Activated CD8-positive, alpha-beta T cell treated with anti-CD3 and anti-CD28 coated beads for 36 hours (primary cell): ENCODE measurements around the gene ANO1. TPM values are rescaled to one million over a fixed set of nuclear protein-coding genes. Genes with fewer than 3 reads are reported as not detected.
A peak's percentile ranks its signal among the peaks of the same experiment; 100 is the strongest.

Source experiments
- ATAC-seq: fragments of 200-7000 bp; cut with Tn5 transposase; one replicate; pipeline ENCODE4 v1.10.0; 2021; ENCODE audit warnings: mild to moderate bottlenecking, moderate library complexity
- CTCF ChIA-PET: fragments of 350-600 bp; sonication (Branson Sonifier 250); formaldehyde crosslinking; loops from one replicate; lab custom pipeline; 2021; ENCODE audit warnings: antibody characterized with exemption; lab: Charles Lee
- POLR2A ChIA-PET: fragments of 350-600 bp; sonication (Branson Sonifier 250); formaldehyde crosslinking; loops from one replicate; lab custom pipeline; 2021; ENCODE audit warnings: antibody characterized with exemption; lab: Charles Lee
- DNase-seq: peaks from one replicate; pipeline ENCODE4 v3.0.0-alpha.2; 2020
- H3K27ac Mint-ChIP-seq: one replicate; pipeline ENCODE4 v1.8.0; 2021; ENCODE audit warnings: mild to moderate bottlenecking, mixed read lengths
- H3K27me3 Mint-ChIP-seq: one replicate; pipeline ENCODE4 v1.8.0; 2021; ENCODE audit warnings: mixed read lengths
- H3K36me3 Mint-ChIP-seq: one replicate; pipeline ENCODE4 v1.8.0; 2021; ENCODE audit warnings: low read depth, mixed read lengths
- H3K4me1 Mint-ChIP-seq: one replicate; pipeline ENCODE4 v1.8.0; 2021; ENCODE audit warnings: low read depth, mixed read lengths
- H3K4me3 Mint-ChIP-seq: one replicate; pipeline ENCODE4 v1.8.0; 2021; ENCODE audit warnings: mild to moderate bottlenecking, moderate library complexity, mixed read lengths
- H3K9me3 Mint-ChIP-seq: one replicate; pipeline ENCODE4 v1.8.0; 2021; ENCODE audit warnings: mixed read lengths
- CTCF ChIP-seq: fragments of 200-600 bp; IDR thresholded peaks from one replicate; pipeline ENCODE4 v1.8.0; 2022; ENCODE audit warnings: antibody characterized with exemption, mild to moderate bottlenecking
- intact Hi-C: fragments of 100-400 bp; cut with micrococcal nuclease; formaldehyde crosslinking; loops from one replicate; pipeline ENCODE4 v1.10.0; 2022
- total RNA-seq, 2 experiments: library from RNA; stranded (reverse); gene quantifications; one replicate each; pipeline ENCODE4 v1.2.3, GENCODE V29; 2021

ANO1 gene
- total RNA-seq, 2 experiments from 2014 or later: not detected

GRCh38 chr11:70205049-70205725 is 127.1 kb downstream of the ANO1 start:
- Mint-ChIP-seq H3K27me3 (no peaks in the 10 kb centered on the region), H3K27ac (peak overlapping the region; percentile 98), H3K9me3 (no peaks in the 10 kb centered on the region), H3K4me1 (peaks cover 52% of the 10 kb centered on the region), H3K4me3 (peak overlapping the region; percentile 97), H3K36me3 (peaks cover 48% of the 10 kb centered on the region)
- TF ChIP-seq CTCF: no peak
- ATAC-seq (no peak), DNase-seq (no peak)
- POLR2A ChIA-PET: interaction anchor here (1.3 kb wide), 6 partner anchors 11 to 1723 kb away, joined by 3 to 4 read pairs (median 3); partner anchors contain the start of gene PPFIA1
- intact Hi-C loops: loop anchor here (10.0 kb wide), 1 partner anchor 60 kb away; no protein-coding TSS in a partner anchor
- CTCF ChIA-PET: interaction anchor here (1.0 to 1.4 kb wide), 2 partner anchors 13 to 31 kb away, joined by 3 to 4 read pairs; no protein-coding TSS in a partner anchor

- Mint-ChIP-seq H3K27me3 (no peaks in the 10 kb centered on the region), H3K36me3 (peaks cover 50% of the 10 kb centered on the region), H3K4me3 (peak overlapping the region; percentile 97), H3K9me3 (no peaks in the 10 kb centered on the region), H3K4me1 (peaks cover 54% of the 10 kb centered on the region), H3K27ac (peak overlapping the region; percentile 98)
- DNase-seq: peak; percentile 16
- TF ChIP-seq CTCF: no peak
- intact Hi-C loops: loop anchor here (10.0 kb wide), 1 partner anchor 59 kb away; no protein-coding TSS in a partner anchor
- no peak for ATAC-seq
- POLR2A ChIA-PET: interaction anchor here (1.3 kb wide), 1 partner anchor 10 kb away, joined by 3 read pairs; no protein-coding TSS in a partner anchor
- CTCF ChIA-PET: interaction anchor here (1.4 kb wide), 1 partner anchor 28 kb away, joined by 4 read pairs; no protein-coding TSS in a partner anchor
These were observed 127.6 kb downstream of the ANO1 start for GRCh38 chr11:70205766-70206165.

- H3K4me3 Mint-ChIP-seq: no peak overlapping the region
- H3K9me3 Mint-ChIP-seq: no peaks in the 10 kb centered on the region
These were observed 128.3 kb downstream of the ANO1 start for GRCh38 chr11:70206226-70206981.

GRCh38 chr11:70206982-70207376 is 128.9 kb downstream of the ANO1 start:
- intact Hi-C loops: loop anchor here (10.0 kb wide), 1 partner anchor 58 kb away; no protein-coding TSS in a partner anchor
- Mint-ChIP-seq H3K9me3 (no peaks in the 10 kb centered on the region), H3K4me1 (peaks cover 54% of the 10 kb centered on the region), H3K4me3 (no peak overlapping the region), H3K36me3 (peaks cover 50% of the 10 kb centered on the region), H3K27me3 (no peaks in the 10 kb centered on the region), H3K27ac (peak overlapping the region; percentile 42)
- CTCF ChIA-PET: interaction anchor here (1.2 to 1.4 kb wide), 2 partner anchors 11 to 30 kb away, joined by 3 to 4 read pairs; no protein-coding TSS in a partner anchor
- ATAC-seq (no peak), DNase-seq (no peak)
- POLR2A ChIA-PET: no interaction called here
- TF ChIP-seq CTCF: no peak

More at GRCh38 chr11:70206226-70206981, 128.3 kb downstream of the ANO1 start:
- Mint-ChIP-seq H3K27ac (peak overlapping the region; percentile 98), H3K36me3 (peaks cover 50% of the 10 kb centered on the region), H3K27me3 (no peaks in the 10 kb centered on the region), H3K4me1 (peaks cover 54% of the 10 kb centered on the region)
- intact Hi-C loops: loop anchor here (10.0 kb wide), 1 partner anchor 58 kb away; no protein-coding TSS in a partner anchor
- ChIA-PET POLR2A (no interaction called here), CTCF (interaction anchor here (1.2 to 1.4 kb wide), 2 partner anchors 11 to 29 kb away, joined by 3 to 4 read pairs; no protein-coding TSS in a partner anchor)
- TF ChIP-seq CTCF: no peak
- no peak for ATAC-seq
- DNase-seq: no peak
